ENCODE results near the gene NIPSNAP2. TPM values are rescaled to one million over a fixed set of nuclear protein-coding genes. Genes with fewer than 3 reads are reported as not detected.
"Not testable (repeated sequence)": the region's sequence is repeated elsewhere in the genome, so short reads cannot be mapped to it uniquely, and the experiment has no call there.

The NIPSNAP2 gene
- polyA plus RNA-seq, 3 donors, result 29.0 to 54.8 (median 45.4) TPM

DNA sequence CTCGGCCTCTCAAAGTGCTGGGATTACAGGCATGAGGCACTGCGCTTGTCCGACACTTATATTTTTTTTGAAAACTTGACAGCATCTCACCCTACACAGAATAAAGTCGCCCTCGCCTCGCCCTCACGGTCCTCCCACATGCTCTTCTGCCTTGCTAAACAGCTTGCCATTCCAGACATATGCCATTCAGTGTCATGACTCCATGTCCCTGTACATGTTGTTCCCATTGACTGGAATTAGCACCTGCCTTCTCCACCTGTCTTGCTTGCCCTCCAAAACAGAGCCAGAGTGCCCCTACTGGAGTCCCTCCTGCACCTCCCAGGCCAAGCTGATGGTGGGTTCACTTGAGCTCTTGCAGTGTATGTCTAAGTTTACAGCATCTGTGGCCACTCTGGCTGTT lies 6.2 kb downstream of the NIPSNAP2 start:
- no peak overlapping the region for H3K27ac ChIP-seq (ENCODE audit: low read depth, low read length)
- WGBS, 3 donors, result 92 to 94% (median 93%) methylated on average over 7 of the region's 7 CpGs

DNA sequence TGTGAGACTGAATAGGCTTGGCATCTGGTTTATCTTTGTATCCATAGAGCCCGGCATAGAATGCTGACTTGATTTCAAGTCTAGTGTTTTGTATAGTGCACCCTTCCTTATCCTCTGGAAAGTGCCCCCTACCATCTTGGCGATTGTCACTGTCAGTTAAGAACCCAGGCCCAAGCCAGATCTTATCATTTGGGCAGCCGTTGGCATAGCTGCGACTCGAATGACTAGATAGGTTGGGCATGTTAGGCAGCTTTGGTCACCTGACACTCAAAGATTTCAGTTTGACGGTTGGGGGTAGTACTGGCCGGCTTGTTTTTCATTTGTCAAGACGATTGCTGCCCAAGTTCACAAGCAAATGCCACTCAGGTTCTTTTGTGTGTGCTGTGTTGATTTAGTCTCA lies 6.6 kb downstream of the NIPSNAP2 start:
- WGBS, 3 donors, result 27 to 86% (median 82%) methylated on average over 8 of the region's 8 CpGs
- no peak overlapping the region for H3K27ac ChIP-seq (ENCODE audit: low read depth, low read length)

DNA sequence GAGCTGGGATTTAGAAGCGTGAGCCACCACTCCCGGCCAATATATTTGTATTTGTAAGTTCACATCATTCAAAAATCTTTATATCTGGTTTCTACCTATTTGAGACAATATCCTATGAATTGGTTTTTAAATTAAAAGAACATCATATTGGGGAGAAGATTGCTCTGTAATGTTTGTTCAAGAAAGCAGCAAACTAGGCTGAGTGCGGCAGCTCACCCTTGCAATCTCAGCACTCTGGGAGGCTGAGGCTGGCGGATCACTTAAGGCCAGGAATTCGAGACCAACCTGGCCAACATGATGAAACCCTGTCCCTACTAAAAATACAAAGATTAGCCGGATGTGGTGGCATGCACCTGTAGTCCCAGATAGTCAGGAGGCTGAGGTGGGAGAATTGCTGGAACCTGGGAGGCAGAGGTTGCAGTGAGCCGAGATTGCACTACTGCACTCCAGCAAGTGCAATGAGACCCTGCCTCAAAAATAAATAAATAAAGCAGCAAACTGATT lies 9.4 kb downstream of the NIPSNAP2 start:
- 97 to 99% (median 98%) methylated on average over 7 of the region's 7 CpGs for WGBS, 3 donors
- no peak overlapping the region for H3K27ac ChIP-seq (ENCODE audit: low read depth, low read length)

DNA sequence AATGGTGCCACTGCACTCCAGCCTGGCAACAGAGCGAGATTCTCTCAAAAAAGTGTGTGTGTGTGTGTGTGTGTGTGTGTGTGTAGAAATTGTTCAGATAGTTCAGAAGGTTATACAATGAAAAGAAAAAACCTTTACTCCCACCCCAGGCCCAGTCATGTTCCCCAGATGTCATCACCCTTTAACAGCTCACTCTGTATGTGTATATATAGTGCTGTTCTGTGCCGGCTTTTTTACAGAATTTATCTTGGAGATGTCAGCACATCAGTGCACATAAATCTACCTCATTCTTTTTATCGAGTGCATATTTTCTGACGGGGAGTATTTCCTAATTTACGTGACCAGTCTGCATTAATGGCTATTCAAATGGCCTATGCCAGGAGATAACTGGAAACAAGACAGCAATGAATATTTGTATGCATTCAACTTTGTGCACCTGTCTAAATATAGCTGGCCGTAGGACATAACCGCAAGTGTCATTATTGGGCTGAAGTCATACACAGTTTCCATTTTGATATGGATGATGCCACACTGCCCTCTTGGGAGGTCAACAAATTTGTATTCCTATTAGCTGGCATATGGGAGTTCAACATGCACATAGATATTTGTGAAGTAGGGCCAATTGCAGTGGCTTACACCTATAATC lies 11.7 kb downstream of the NIPSNAP2 start:
- no peak overlapping the region for H3K27ac ChIP-seq (ENCODE audit: low read depth, low read length)

DNA sequence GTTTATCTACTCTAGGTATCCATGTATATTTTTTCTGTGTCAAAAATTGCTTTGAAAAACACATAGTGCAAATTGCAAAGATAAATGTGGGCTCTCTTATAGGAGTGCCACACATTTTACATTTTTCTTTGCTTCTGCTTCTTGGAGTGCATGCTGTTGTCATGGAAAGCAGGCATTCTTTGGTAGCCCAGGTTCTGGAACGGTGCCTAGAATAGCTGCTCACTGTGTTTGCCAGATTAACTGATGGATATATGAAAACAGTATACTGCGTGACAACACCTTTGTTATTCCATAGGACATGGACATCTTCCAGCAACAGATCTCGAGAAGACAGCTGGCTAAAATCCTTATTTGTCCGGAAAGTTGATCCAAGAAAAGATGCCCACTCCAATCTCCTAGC lies 13.4 kb downstream of the NIPSNAP2 start:
- 31 to 76% (median 71%) methylated on average over 4 of the region's 4 CpGs for WGBS, 3 donors

More for the DNA sequence above, 11.7 kb downstream of the NIPSNAP2 start:
- WGBS, 3 donors, result 74 to 88% (median 87%) methylated on average over 7 of the region's 7 CpGs

DNA sequence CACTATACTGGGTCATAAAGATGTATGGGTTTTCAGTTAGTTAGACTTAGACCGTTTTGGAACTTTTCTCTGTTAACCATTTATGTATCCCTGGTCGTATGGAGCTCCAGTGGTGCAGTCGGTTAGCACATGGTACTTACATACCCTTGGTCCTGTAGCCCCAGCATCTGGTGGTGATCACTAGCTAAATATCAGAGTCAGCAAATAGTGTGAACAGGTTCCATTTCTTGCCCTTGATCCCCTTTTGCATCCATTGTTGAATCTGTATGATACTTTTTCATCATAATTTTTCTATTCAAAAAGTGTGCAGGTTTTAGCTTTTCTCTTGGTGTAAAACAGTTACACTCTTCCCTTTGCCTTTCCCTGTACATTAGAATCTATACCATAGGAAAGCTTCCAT lies 15.9 kb downstream of the NIPSNAP2 start:
- no peak overlapping the region for H3K27ac ChIP-seq (ENCODE audit: low read depth, low read length)
- WGBS, 3 donors, result 82 to 87% (median 85%) methylated on average over 3 of the region's 3 CpGs

More for the DNA sequence above, 13.4 kb downstream of the NIPSNAP2 start:
- H3K27ac ChIP-seq (ENCODE audit: low read depth, low read length), result no peak overlapping the region

DNA sequence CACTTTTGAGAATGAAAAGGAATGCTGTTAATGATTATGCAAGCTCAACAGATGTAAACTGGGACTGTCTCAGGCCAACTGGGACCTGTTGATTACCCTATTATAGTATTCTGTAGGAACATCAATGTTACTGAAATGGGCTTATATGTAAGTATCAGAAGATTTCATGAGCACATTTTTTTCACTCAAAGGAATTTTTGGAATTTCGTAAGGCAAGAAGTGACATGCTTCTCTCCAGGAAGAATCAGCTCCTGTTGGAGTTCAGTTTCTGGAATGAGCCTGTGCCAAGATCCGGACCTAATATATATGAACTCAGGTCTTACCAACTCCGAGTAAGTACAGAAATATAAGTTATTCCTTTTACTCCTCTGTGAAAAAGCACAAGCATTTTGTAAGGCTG lies 19.2 kb downstream of the NIPSNAP2 start:
- WGBS, 3 donors, result 74 to 95% (median 92%) methylated on average over 3 of the region's 3 CpGs
- H3K27ac ChIP-seq (ENCODE audit: low read depth, low read length), result no peak overlapping the region

DNA sequence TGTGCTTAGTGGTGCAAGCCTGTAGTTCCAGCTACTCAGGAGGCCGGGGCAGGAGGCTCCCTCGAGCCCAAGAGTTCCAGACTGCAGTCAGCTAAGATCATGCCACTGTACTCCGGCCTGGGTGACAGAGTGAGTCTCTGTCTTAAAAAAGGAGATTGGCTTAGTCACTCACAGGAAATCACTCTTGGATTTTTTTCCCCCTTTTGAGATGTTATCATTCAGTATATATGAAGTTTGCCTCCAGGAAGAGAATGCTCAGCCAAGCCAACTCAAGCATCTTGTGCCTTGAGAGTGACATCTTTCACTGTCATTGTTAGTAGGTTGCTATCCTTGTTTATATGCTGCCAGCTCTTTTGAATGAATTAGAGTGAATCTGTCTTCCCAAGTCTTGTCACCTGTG lies 28.0 kb downstream of the NIPSNAP2 start:
- no peak overlapping the region for H3K27ac ChIP-seq (ENCODE audit: low read depth, low read length)
- 91 to 95% (median 94%) methylated on average over 3 of the region's 3 CpGs for WGBS, 3 donors

DNA sequence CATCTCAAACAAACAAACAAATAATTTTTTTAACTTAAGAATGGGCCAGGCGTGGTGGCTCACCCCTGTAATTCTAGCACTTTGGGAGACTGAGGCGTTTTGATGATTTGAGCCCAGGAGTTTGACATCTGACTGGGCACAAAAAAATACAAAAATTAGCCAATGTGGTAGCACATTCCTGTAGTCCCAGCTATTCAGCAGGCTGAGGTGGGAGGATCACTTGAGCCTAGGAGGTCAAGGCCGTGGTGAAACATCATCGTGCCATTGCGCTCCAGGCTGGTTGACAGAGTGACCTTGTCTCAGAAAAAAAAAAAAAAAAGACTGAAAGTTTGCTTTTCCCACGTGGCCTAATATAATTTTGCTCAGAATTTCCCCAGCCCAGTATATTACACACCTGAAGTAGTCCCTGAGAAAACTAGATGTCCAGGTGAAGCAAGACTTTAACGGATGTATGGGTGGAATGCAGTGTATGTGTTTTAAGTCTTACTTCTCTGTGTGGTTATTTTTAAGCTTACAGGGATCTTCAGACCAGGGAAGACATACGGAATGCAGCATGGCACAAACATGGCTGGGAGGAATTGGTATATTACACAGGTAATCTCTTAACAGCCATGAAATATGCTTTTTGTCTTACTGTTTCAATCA lies 32.6 kb downstream of the NIPSNAP2 start:
- H3K27ac ChIP-seq (ENCODE audit: low read depth, low read length), result no peak overlapping the region
- WGBS, 3 donors, result 61 to 95% (median 91%) methylated on average over 8 of the region's 8 CpGs

DNA sequence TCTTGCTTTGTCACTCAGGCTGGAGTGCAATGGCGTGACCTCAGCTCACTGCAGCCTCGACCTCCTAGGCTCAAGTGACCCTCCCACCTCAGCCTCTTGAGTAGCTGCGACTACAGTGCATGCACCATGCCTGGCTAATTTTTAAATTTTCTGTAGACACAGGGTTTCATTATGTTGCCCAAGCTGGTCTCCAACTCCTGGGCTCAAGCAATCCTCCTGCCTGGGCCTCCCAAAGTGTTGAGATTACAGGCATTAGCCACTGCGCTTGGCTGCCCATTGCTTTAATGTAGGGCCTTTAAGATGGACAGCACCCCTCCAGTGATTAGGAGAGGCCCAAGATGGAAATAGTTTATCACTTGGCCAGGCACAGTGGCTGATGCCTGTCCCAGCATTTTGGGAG lies 39.4 kb downstream of the NIPSNAP2 start:
- no peak overlapping the region for H3K27ac ChIP-seq (ENCODE audit: low read depth, low read length)
- WGBS, 3 donors, result 83 to 91% (median 85%) methylated on average over 4 of the region's 4 CpGs

DNA sequence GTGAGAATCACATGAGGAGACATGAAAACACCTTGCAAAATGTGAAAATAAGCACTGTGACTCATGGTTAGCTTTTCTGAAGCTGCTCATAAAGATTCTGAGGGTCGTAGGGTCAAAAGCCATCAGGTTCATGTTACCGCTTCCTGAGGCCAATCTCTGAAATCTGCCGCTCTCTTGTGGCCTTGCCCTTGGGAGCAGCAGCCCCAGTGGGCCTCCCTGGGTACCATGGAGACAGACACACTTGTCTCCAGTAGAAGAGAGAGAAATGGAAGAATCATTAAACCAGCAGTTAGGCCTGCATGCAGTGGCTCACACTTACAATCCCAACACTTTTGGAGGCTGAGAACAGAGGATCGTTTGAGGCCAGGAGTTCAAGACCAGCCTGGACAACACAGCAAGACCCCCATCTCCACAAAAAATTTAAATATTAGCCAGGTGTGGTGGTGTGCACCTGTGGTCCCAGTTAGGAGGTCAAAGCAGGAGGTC lies 42.8 kb downstream of the NIPSNAP2 start:
- 81 to 90% (median 88%) methylated on average over 4 of the region's 4 CpGs for WGBS, 3 donors
- no peak overlapping the region for H3K27ac ChIP-seq (ENCODE audit: low read depth, low read length)

DNA sequence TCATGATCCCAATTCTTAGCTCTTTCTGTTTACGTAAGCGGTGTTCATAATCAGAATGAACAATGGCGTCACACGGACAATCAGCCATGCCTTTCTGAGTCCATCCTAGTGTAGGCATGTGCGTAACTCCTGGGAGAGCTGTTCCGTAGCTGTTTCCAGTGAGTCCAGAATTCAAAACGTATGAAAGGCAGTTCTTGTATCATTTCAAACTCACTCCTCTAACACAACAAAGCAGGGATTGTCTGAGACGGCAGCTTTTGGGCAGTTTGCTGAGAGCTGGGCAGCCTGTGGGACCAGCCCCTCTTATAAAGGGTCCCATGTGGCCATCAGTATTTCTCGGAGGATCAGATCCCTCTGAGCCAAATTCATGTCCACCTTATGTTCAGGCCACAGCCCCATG lies 43.5 kb downstream of the NIPSNAP2 start:
- no peak overlapping the region for H3K27ac ChIP-seq (ENCODE audit: low read depth, low read length)
- 87 to 91% (median 90%) methylated on average over 9 of the region's 9 CpGs for WGBS, 3 donors

DNA sequence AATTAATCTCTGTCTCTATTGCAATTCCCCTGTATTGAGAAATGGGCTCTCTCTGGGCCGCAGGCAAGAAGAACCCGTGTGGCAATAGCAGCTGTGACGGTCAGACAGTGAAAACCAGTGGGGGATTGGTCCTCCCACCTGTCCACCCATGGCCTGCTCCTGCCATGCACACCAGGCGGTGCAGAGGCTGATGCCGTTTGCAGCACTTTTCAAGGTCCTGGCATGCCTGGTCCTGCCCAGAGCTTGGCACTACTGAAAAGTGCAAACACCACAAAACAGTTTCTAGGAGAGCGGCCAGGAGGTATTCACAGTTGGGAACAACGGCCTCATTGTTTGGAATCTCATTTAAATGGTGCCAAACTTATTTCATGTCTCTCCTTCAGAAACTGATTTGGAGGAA lies 45.3 kb downstream of the NIPSNAP2 start:
- WGBS, 3 donors, result 17 to 80% (median 76%) methylated on average over 7 of the region's 7 CpGs

DNA sequence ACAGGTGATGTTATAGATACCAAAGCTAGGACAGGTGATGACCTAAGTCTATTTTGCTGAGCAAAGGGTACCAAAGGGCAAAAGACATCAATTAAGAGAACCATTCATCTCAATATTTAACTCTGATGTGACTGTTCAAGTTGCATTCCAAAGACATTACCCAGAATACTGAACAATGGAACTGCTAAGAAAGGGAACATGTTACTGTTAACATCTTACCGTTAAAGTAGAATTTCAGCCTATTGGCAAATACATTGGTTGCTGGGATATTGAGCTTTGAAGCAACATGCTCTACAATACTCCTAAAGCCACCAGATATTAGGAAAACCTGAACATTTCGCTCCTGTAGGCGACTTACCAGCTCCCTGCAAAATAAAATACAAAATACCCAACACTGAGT lies 52.6 kb downstream of the NIPSNAP2 start:
- H3K27ac ChIP-seq (ENCODE audit: low read depth, low read length), result not testable (repeated sequence)

More for the DNA sequence above, 45.3 kb downstream of the NIPSNAP2 start:
- no peak overlapping the region for H3K27ac ChIP-seq (ENCODE audit: low read depth, low read length)

DNA sequence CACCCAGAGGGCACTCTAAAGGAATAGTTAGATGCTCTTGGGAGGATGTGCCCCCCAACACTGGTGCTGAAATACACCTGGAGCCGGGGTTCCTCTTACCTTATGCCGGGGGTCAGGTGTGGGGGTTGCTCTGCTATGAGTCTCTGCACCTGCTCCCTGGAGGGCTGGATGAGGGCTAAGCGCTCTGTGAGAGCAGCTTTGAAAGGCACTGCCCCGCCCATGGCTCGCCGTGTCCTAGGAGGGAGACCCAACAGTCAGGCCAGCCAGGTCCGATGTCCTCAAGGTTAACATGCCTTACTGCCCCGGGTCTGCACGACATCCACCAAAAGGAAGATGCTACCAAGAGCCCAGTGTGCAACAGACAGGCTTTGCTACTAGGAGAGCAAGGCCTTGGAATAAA lies 55.1 kb downstream of the NIPSNAP2 start:
- no peak overlapping the region for H3K27ac ChIP-seq (ENCODE audit: low read depth, low read length)
- WGBS, 3 donors, result 70 to 74% (median 73%) methylated on average over 9 of the region's 9 CpGs

More for the DNA sequence above, 52.6 kb downstream of the NIPSNAP2 start:
- WGBS, 3 donors, result 79 to 95% (median 93%) methylated on average over 3 of the region's 3 CpGs

DNA sequence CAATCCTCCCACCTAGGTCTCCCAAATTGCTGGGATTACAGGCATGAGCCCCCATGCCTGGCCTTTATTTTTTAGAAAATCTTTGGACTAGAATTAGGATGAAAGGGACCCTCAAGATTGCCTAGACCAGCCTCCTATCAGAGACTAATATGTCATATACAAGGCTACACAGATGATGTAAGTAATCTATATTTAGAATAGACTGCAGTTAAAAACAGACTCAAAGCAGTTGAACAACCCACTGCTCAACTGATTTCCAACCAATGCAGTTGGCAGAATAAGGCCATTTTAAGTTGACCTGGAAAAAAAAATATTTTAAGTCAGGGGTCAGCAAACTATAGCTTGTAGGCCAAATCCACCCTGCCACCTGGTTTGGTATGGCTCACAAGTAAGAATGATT lies 59.1 kb downstream of the NIPSNAP2 start:
- no peak overlapping the region for H3K27ac ChIP-seq (ENCODE audit: low read depth, low read length)

DNA sequence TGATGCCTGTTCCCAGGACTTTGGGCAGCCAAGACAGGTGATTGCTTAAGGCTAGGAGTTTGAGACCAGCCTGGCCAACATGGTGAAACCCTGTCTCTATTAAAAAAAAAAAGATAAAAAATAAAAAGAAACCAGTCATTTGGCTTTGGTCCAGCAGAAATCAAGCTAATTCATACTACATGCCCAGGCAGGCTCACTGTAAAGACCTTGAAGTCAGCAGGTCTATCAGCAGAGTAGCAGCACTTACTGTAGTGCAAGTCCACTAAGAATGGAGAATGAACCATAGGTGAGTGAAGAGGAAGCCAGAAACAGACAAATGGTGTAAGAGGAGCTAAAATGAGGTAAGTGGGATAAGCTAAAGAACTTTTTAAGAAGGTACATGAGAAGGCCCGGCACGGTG lies 62.2 kb downstream of the NIPSNAP2 start:
- 27 to 98% (median 93%) methylated on average over 2 of the region's 2 CpGs for WGBS, 3 donors
- no peak overlapping the region for H3K27ac ChIP-seq (ENCODE audit: low read depth, low read length)

DNA sequence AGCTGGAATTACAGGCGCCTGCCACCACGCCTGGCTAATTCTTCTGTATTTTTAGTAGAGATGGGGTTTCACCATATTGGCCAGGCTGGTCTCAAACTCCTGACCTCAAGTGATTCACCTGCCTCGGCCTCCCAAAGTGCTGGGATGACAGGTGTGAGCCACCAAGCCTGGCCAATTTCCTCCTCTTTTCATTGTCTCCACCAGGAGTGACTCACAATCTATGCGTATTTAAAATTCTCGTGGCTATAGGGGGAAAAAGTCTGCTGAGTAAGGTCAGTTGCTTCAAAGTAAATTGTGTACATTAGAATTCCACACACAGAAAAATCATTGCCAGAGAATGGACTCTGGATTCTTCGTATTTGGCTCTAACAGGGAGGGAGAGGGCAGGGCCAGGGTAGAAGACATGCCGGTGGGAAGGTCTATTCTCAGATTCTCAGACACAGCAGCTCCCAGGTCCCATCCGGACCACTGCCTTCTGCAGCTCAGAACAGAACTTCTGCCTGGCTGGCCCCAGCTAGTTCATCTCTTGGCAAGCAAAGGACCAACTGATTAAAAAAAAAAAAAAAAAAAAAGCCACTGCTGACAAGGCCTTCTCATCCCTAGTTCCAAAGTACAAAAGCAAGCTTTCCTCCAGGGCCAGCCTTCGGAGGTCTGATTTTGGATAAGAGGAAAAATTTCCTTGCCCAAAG lies 64.7 kb downstream of the NIPSNAP2 start:
- no peak overlapping the region for H3K27ac ChIP-seq (ENCODE audit: low read depth, low read length)
- 59 to 91% (median 90%) methylated on average over 9 of the region's 9 CpGs for WGBS, 3 donors

DNA sequence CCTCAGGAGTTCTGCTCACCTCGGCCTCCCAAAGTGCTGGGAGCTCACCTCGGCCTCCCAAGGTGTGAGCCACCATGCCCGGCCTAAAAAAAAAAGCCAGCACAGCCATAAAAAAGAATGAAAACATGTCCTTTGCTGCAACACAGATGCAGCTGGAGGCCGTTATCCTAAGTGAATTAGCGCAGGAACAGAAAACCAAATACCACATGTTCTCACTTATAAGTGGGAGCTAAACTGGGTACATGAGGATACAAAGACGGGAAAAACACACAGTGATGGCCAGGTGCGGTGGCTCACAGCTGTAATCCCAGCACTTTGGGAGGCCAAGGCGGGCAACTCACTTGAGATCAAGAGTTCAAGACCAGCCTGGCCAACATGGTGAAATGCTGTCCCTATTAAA lies 66.0 kb downstream of the NIPSNAP2 start:
- 94 to 98% (median 97%) methylated on average over 8 of the region's 8 CpGs for WGBS, 3 donors
- no peak overlapping the region for H3K27ac ChIP-seq (ENCODE audit: low read depth, low read length)

Data from adipose tissue (tissue), 3 donors.